GM12875 (cell line): ENCODE data around the gene LRRN4CL.
A peak's percentile ranks its signal among the peaks of the same experiment; 100 is the strongest.
"Not testable (repeated sequence)": the region's sequence is repeated elsewhere in the genome, so short reads cannot be mapped to it uniquely, and the experiment has no call there.

ENCODE experiments used
- H3K4me3 ChIP-seq: one replicate; pipeline ENCODE4 v1.5.1; 2011; ENCODE audit warnings: low read depth, low read length, control low read depth
- TF ChIP-seq, protein P1 (sequence below): IDR thresholded peaks from 2 replicates; pipeline ENCODE4 v1.5.1; 2011; ENCODE audit warnings: low read depth, mild to moderate bottlenecking, control low read depth, inconsistent platforms, low read length, moderate library complexity, borderline replicate concordance; ENCODE audit not compliant: insufficient read depth

The LRRN4CL gene

DNA sequence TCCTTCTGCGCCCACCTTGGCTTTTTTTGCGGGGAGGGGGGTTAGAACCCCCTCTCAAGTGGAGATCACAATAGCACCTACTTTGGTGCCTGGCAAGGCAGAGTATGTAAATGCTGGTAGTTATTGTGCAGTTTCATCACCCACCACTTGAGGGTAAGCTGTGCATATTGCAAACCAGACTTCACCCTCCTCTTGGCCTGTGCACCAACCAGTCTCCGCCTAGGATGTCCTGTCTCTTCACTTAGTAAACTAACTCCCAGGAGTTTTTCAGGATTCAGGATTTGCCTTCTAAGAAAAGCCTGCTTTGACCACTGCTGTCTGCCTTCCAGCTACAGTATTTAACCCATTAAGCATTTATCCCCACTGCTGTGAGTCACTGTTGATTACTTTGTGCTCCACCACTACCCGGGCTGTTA is 8.5 kb downstream of the LRRN4CL start:
- TF ChIP-seq, protein P1, sequence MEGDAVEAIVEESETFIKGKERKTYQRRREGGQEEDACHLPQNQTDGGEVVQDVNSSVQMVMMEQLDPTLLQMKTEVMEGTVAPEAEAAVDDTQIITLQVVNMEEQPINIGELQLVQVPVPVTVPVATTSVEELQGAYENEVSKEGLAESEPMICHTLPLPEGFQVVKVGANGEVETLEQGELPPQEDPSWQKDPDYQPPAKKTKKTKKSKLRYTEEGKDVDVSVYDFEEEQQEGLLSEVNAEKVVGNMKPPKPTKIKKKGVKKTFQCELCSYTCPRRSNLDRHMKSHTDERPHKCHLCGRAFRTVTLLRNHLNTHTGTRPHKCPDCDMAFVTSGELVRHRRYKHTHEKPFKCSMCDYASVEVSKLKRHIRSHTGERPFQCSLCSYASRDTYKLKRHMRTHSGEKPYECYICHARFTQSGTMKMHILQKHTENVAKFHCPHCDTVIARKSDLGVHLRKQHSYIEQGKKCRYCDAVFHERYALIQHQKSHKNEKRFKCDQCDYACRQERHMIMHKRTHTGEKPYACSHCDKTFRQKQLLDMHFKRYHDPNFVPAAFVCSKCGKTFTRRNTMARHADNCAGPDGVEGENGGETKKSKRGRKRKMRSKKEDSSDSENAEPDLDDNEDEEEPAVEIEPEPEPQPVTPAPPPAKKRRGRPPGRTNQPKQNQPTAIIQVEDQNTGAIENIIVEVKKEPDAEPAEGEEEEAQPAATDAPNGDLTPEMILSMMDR = peak; percentile 60
- no peak overlapping the region for H3K4me3 ChIP-seq

DNA sequence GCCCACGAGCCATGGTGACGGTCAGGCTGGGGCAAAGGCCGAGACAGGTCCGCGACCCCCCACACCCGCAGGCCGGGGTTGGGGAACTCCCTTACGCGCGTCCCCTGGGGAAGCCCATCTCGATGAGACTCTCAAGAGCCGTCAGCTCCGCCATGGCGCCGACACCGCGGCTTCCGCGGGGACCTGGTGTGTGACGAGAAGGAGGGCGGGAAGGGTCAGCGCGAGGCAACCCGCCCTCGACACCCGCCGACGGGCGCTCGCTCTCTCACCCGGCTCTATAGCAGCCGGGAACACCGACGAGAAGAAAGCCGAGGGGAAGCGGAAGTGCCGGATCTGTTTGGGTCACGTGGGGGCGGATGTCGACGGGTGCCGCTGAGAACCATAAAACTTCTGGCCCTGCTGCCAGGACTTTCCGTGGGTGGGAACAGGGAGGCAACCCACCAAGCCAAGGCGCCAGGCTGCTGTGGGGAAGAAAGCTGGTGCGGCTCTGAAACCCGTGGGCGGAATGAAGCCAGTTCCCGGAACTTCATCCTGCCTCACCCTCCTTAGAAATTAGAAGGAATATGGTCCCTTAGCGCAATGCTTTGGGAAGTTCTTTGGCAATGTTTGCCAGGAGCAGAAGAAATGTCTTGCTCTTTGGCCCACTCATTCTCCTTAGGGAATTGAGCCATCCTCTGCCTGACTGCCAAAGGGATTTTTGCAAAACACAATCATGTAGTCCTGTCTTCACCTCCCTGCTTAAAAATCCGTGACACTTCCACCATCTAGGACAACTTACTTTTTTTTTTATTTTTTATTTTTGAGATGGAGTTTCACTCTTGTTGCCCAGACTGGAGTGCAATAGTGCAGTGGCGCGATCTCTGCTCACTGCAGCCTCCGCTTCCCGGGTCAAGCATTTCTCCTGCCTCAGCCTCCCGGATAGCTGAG is 10.3 kb downstream of the LRRN4CL start, which contains the start of gene UBXN1:
Gene UBXN1, minus strand, starts transcription at position 304 of the 927 bp plus-strand sequence. Its CDS starts 150 bp downstream, at position 154.
- peak within 1 kb of the TSS; percentile 86 for H3K4me3 ChIP-seq
- TF ChIP-seq, protein P1 = no peak

DNA sequence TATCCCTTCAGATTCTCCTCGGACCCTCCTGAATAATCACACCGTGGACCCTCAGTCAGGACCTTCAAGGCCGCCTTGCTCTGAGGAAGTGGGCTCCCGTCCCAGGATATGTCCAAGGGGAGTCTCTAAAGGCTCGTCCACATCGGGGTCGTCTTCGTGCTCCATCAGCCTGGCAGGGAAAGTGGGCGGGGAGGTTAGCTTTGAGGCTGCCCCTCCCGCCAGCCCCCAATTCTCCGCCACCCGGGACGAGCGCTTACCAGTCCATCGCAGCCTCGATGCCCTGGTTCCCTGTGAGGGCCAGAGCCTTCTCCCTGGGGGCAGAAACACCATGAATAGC is 10.9 kb downstream of the LRRN4CL start:
- TF ChIP-seq, protein P1 = no peak
- peak overlapping the region; percentile 86 for H3K4me3 ChIP-seq

GRCh38 chr11:62677714-62678113 is 11.6 kb downstream of the LRRN4CL start:
- TF ChIP-seq, protein P1 = no peak
- peak overlapping the region; percentile 86 for H3K4me3 ChIP-seq

DNA sequence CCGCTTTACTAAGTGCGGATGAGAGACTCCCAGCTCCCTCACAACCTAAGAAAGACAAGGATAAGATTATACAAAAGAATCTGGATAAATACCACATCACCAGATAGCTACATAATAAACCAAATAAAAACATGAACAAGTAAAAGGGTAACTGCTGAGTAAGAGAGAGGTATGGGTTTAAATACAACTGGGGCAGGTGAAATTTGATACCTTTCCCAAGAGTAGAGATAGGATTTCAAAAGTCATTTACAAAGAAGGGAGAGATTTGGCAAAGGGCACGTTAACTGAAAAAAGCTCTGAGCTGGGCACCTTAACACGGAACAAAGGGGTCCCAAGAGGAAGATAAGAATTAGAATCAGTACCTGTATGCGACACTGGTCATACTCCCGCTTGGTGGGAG is 12.2 kb downstream of the LRRN4CL start:
- TF ChIP-seq, protein P1 = no peak
- H3K4me3 ChIP-seq = no peak overlapping the region

DNA sequence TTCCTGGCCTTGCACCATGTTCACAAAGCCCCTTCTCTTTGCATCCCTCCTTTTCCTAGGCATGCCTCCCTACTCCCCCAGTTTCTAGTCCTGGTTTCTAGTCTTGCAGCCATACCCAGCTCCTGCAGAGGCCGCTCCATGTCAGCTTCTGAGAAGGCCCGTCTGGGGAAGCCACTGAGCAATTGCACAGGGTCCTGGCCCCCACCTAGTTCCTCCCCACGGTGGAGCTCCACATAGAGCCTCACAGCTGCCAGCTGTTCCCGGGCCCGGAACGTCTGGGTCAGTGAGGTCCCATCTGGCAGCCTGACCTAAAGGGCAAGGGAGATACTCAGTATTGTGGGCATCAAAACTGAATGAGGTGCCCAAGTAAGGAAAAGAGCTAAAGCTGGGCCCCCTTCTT is 12.6 kb downstream of the LRRN4CL start:
- no peak overlapping the region for H3K4me3 ChIP-seq
- TF ChIP-seq, protein P1 = no peak

- not testable (repeated sequence) for H3K4me3 ChIP-seq
Measured at GRCh38 chr11:62675415-62675814, 13.9 kb downstream of the LRRN4CL start.

DNA sequence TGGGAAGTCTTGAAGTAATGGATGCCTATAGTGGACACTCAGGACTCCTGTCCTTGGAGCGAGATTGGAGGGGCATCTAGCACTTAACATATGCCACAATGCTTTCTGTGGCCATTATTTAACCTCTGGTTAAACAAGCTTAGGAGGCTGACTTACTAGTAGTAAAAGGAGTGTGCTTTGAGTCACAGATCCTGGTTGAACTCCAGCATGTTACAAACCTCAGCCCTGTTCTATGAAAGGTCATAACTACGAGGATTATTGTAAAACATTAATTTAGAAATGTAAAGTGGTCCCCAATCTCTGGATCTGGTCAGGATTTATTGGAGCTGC is 16.2 kb downstream of the LRRN4CL start:
- H3K4me3 ChIP-seq = no peak overlapping the region
- TF ChIP-seq, protein P1 = no peak
